ENCODE data around the gene MAGI1. TPM values are rescaled to one million over a fixed set of nuclear protein-coding genes. Genes with fewer than 3 reads are reported as not detected.

MAGI1 gene
- total RNA-seq, 1 donor from 2014 or later: 18.7 TPM

DNA sequence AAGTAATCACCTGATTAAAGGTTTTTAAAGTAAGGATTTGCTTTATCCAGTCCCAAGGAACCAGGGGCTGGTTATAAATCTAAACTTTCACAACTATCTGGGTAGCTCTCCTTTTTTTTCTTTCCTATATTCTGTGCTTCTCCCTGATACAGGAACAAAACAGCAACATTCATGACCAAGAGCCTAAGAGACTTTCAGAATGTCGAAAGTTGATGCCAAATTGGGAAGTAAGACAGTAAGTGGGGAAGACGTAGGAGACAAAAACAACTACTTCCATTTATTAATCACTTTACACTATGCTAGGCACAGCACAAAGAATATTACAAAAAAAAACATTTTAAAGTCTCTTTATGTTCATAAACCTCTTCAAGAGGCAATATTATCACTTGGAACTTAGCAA, 211.6 kb downstream of the MAGI1 start:
- Mint-ChIP-seq H3K27me3 (ENCODE audit: low read depth) (no peaks in the 10 kb centered on the region), H3K9me3 (ENCODE audit: low read depth) (no peaks in the 10 kb centered on the region), H3K27ac (ENCODE audit: unreplicated experiment) (no peak overlapping the region), H3K4me3 (ENCODE audit: unreplicated experiment) (no peak overlapping the region), H3K36me3 (ENCODE audit: low read depth) (peaks cover 3% of the 10 kb centered on the region), H3K4me1 (ENCODE audit: low read depth) (peaks cover 33% of the 10 kb centered on the region)
- TF ChIP-seq, protein P1, sequence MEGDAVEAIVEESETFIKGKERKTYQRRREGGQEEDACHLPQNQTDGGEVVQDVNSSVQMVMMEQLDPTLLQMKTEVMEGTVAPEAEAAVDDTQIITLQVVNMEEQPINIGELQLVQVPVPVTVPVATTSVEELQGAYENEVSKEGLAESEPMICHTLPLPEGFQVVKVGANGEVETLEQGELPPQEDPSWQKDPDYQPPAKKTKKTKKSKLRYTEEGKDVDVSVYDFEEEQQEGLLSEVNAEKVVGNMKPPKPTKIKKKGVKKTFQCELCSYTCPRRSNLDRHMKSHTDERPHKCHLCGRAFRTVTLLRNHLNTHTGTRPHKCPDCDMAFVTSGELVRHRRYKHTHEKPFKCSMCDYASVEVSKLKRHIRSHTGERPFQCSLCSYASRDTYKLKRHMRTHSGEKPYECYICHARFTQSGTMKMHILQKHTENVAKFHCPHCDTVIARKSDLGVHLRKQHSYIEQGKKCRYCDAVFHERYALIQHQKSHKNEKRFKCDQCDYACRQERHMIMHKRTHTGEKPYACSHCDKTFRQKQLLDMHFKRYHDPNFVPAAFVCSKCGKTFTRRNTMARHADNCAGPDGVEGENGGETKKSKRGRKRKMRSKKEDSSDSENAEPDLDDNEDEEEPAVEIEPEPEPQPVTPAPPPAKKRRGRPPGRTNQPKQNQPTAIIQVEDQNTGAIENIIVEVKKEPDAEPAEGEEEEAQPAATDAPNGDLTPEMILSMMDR (IDR thresholded peaks at IDR 0.05): no peak
- no peak for DNase-seq (ENCODE audit: low spot score)

DNA sequence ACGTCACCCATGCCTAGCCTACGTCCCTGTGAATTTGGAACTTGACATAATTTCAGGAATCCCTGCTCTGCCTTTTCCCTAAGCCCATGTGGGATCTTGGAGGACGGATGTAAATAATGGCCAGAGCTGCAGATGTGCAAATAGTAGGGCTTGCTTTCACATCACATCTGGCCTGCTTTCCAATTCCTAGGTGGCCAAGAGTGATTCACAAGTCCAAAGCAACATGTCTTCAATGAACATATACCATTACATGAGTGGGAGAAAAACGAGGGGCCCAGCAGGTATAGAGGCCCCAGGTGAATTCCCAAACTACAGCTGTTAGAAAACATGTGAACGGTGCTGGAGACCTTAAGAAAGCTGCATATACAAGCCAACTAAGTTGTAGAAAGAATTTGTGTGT, 214.6 kb downstream of the MAGI1 start:
- Mint-ChIP-seq H3K36me3 (ENCODE audit: low read depth) (peaks cover 5% of the 10 kb centered on the region), H3K4me1 (ENCODE audit: low read depth) (peaks cover 19% of the 10 kb centered on the region), H3K9me3 (ENCODE audit: low read depth) (peaks cover 3% of the 10 kb centered on the region), H3K27me3 (ENCODE audit: low read depth) (no peaks in the 10 kb centered on the region), H3K27ac (ENCODE audit: unreplicated experiment) (no peak overlapping the region), H3K4me3 (ENCODE audit: unreplicated experiment) (no peak overlapping the region)
- DNase-seq (ENCODE audit: low spot score): no peak
- TF ChIP-seq, protein P1 (IDR thresholded peaks at IDR 0.05): no peak

DNA sequence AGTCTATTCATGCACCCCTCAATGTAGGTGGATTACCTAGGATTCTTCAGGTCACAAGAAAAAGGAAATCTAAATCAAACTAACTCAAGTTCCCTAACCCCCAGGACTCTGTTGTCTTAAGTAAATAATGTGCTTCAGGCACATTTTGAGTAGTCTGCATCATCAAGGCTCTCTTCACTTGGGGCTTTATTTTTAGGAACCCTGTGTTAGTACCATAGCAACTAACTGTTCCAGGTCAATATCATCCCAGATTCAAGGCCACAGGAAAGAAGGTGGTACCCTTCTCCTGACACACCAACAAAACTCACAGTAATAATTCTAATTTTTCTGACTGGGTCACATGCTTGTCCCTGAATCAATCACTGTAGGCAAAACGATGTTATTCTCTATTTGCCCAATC, 218.1 kb downstream of the MAGI1 start:
- TF ChIP-seq, protein P1 (IDR thresholded peaks at IDR 0.05): no peak
- Mint-ChIP-seq H3K27me3 (ENCODE audit: low read depth) (no peaks in the 10 kb centered on the region), H3K9me3 (ENCODE audit: low read depth) (peaks cover 3% of the 10 kb centered on the region), H3K4me1 (ENCODE audit: low read depth) (peaks cover 7% of the 10 kb centered on the region), H3K4me3 (ENCODE audit: unreplicated experiment) (no peak overlapping the region), H3K27ac (ENCODE audit: unreplicated experiment) (no peak overlapping the region), H3K36me3 (ENCODE audit: low read depth) (peaks cover 5% of the 10 kb centered on the region)
- DNase-seq (ENCODE audit: low spot score): no peak

DNA sequence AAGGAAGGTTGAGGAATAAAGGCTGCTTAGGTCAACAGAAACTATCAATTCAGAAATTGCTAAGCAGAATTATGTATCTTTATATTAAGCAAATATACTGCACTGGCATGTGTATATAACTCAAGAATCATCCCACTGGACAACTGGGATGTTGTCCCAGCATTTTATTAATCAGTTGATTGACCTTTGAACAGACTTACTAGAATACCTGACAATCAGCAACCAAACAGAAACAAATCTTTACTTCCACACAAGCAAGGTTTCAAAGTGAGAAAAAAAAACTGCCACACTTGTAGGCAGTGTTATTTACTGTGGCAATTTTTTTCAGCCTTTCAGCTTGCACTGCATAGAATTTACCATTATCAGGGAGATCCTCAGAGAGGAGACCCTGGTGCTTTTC, 218.8 kb downstream of the MAGI1 start:
- TF ChIP-seq, protein P1 (IDR thresholded peaks at IDR 0.05): no peak
- Mint-ChIP-seq H3K4me3 (ENCODE audit: unreplicated experiment) (no peak overlapping the region), H3K9me3 (ENCODE audit: low read depth) (peaks cover 3% of the 10 kb centered on the region), H3K4me1 (ENCODE audit: low read depth) (peaks cover 12% of the 10 kb centered on the region), H3K36me3 (ENCODE audit: low read depth) (peaks cover 5% of the 10 kb centered on the region), H3K27me3 (ENCODE audit: low read depth) (no peaks in the 10 kb centered on the region), H3K27ac (ENCODE audit: unreplicated experiment) (no peak overlapping the region)
- DNase-seq (ENCODE audit: low spot score): no peak

DNA sequence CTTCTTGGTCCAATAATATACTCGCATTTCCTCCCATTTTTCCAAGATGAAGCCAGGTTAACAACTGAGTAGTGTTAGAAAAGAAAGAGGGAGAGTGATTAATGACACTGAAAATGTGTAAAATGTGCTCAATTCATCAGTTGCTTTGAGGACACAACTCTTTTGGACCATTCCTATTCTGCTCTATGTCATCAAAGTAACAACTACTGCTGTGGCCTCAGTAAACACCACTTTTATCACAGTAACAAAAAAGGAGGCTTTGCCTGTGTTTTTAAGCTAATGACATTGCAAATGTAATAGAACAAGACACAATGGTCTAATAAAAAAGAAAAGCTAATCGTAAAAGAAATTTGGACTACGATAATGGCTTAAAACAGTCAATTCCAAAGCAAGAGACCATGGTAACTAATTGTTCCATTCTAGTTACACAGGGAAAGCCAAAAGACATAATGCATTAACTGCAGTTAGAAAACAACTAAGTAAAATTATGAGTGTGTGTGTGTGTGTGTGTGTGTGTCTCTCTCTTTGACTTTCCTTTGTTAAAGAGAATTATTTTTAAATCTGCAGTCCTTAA, 221.1 kb downstream of the MAGI1 start:
- Mint-ChIP-seq H3K36me3 (ENCODE audit: low read depth) (peaks cover 5% of the 10 kb centered on the region), H3K27ac (ENCODE audit: unreplicated experiment) (no peak overlapping the region), H3K4me1 (ENCODE audit: low read depth) (peaks cover 27% of the 10 kb centered on the region), H3K9me3 (ENCODE audit: low read depth) (peaks cover 3% of the 10 kb centered on the region), H3K4me3 (ENCODE audit: unreplicated experiment) (no peak overlapping the region), H3K27me3 (ENCODE audit: low read depth) (no peaks in the 10 kb centered on the region)
- TF ChIP-seq, protein P1 (IDR thresholded peaks at IDR 0.05): no peak
- no peak for DNase-seq (ENCODE audit: low spot score)
